Measurements from ENCODE around the gene TEX30. TPM values are rescaled to one million over a fixed set of nuclear protein-coding genes. Genes with fewer than 3 reads are reported as not detected.
A peak's percentile ranks its signal among the peaks of the same experiment; 100 is the strongest.
"Not testable (repeated sequence)": the region's sequence is repeated elsewhere in the genome, so short reads cannot be mapped to it uniquely, and the experiment has no call there.

The TEX30 gene
- 13.6 TPM for total RNA-seq

- DNase-seq, result peak; percentile 93
These were observed at the start of gene TEX30 for GRCh38 chr13:102773441-102774213. TEX30 (minus strand) TSS chr13:102773786; CDS start chr13:102770026, 3,760 bp downstream.

- DNase-seq, result no peak
These were observed 44.3 kb upstream of the TEX30 start for GRCh38 chr13:102817907-102818306.

- DNase-seq, result no peak
These were observed 43.7 kb upstream of the TEX30 start for GRCh38 chr13:102817241-102817640.

- DNase-seq, result no peak
These were observed 43.1 kb upstream of the TEX30 start for GRCh38 chr13:102816708-102817107.

- no peak for DNase-seq
These were observed 42.2 kb upstream of the TEX30 start for GRCh38 chr13:102815788-102816187.

- DNase-seq, result no peak
These were observed 41.2 kb upstream of the TEX30 start for GRCh38 chr13:102814793-102815192.

- no peak for DNase-seq
These were observed 40.5 kb upstream of the TEX30 start for GRCh38 chr13:102814025-102814607.

GRCh38 chr13:102812611-102813287 is 39.2 kb upstream of the TEX30 start:
- no peak for DNase-seq

- no peak for DNase-seq
These were observed 34.1 kb upstream of the TEX30 start for GRCh38 chr13:102807699-102808098.

GRCh38 chr13:102805680-102806079 is 32.1 kb upstream of the TEX30 start:
- DNase-seq, result no peak

- DNase-seq, result peak; percentile 91
These were observed 26.8 kb upstream of the TEX30 start for GRCh38 chr13:102800145-102801041.

GRCh38 chr13:102799426-102800144 is 26.0 kb upstream of the TEX30 start:
- no peak for DNase-seq

- peak; percentile 96 for DNase-seq
These were observed 25.2 kb upstream of the TEX30 start, which contains the start of the genes BIVM and POGLUT2 for GRCh38 chr13:102798581-102799425. BIVM (plus strand) TSS chr13:102799119; CDS start chr13:102807268, 8,149 bp downstream. POGLUT2 (minus strand) TSS chr13:102798976; CDS start chr13:102798670, 306 bp downstream.

- DNase-seq, result no peak
These were observed 20.2 kb upstream of the TEX30 start for GRCh38 chr13:102793611-102794355.

GRCh38 chr13:102792396-102792795 is 18.8 kb upstream of the TEX30 start:
- DNase-seq, result no peak

- no peak for DNase-seq
These were observed 15.1 kb upstream of the TEX30 start for GRCh38 chr13:102788683-102789082.

- no peak for DNase-seq
These were observed 10.9 kb upstream of the TEX30 start for GRCh38 chr13:102784483-102784882.

GRCh38 chr13:102781591-102781990 is 8.0 kb upstream of the TEX30 start:
- DNase-seq, result no peak

GRCh38 chr13:102780656-102781055 is 7.1 kb upstream of the TEX30 start:
- not testable (repeated sequence) for DNase-seq

Measured in tongue (tissue), 2 donors.